Nephron progenitor cell (in vitro differentiated cells): Measurements from ENCODE around the gene EVL.

Experiments used
- DNase-seq: peaks from one replicate; pipeline ENCODE4 v3.0.0; 2021
- H3K27ac Mint-ChIP-seq: 2 replicates; pipeline ENCODE4 v1.8.0; 2021; ENCODE audit warnings: mild to moderate bottlenecking, moderate library complexity, mixed read lengths
- H3K27me3 Mint-ChIP-seq: 2 replicates; pipeline ENCODE4 v1.8.0; 2021; ENCODE audit warnings: mild to moderate bottlenecking, low read depth, mixed read lengths; ENCODE audit not compliant: poor library complexity
- H3K36me3 Mint-ChIP-seq: 2 replicates; pipeline ENCODE4 v1.8.0; 2021; ENCODE audit warnings: low read depth, mixed read lengths
- H3K4me1 Mint-ChIP-seq: 2 replicates; pipeline ENCODE4 v1.8.0; 2021; ENCODE audit warnings: mixed read lengths
- H3K4me3 Mint-ChIP-seq: 2 replicates; pipeline ENCODE4 v1.8.0; 2021; ENCODE audit warnings: mild to moderate bottlenecking, moderate library complexity, mixed read lengths
- H3K9me3 Mint-ChIP-seq: 2 replicates; pipeline ENCODE4 v1.8.0; 2021; ENCODE audit warnings: mild to moderate bottlenecking, moderate library complexity, mixed read lengths
- CTCF ChIP-seq: fragments of 200-600 bp; sonication (generic); IDR thresholded peaks from 2 replicates; pipeline ENCODE4 v1.5.0; 2021; ENCODE audit warnings: antibody characterized with exemption

EVL gene

DNA sequence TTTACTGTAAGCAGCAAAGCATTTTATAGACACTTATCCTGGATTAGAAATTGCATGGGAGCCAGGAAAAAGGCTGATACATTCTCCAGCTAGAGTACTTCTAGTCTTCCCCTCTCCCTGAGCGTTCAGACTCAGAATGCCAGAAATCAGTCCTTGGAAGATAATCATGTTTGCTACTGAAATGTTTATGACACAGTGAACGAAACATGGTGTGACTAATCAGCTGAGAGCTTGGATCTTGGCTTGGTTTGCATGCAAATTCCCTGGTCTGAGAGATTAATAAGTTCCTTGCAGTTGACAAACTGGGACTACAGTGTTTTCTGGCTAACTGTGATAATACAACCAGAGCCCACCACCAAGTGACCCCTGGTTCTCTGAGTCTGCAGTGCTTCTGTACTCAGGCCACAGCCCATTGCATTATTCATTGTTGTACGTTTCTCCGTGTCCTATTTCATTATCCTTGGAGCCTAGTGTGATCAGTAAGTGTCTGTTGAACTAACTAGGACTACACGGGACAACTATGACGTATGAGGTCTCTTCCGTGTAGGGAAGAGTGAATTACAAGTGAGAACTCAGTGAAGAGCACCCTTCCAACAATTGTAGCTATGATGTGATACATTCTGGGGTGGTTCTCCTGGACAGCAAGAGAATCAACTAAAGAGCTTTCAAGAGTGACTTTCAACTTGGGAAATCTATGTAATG is 34.6 kb upstream of the EVL start:
- TF ChIP-seq CTCF = no peak
- DNase-seq = no peak
- peaks cover 34% of the 10 kb centered on the region for H3K4me1 Mint-ChIP-seq
- H3K27me3 Mint-ChIP-seq = no peaks in the 10 kb centered on the region
- no peaks in the 10 kb centered on the region for H3K9me3 Mint-ChIP-seq
- no peak overlapping the region for H3K4me3 Mint-ChIP-seq
- no peak overlapping the region for H3K27ac Mint-ChIP-seq
- peaks cover 7% of the 10 kb centered on the region for H3K36me3 Mint-ChIP-seq

- Mint-ChIP-seq H3K4me1 (peaks cover 34% of the 10 kb centered on the region), H3K4me3 (no peak overlapping the region), H3K27me3 (no peaks in the 10 kb centered on the region), H3K27ac (peak overlapping the region; percentile 27), H3K9me3 (no peaks in the 10 kb centered on the region), H3K36me3 (peaks cover 7% of the 10 kb centered on the region)
- no peak for DNase-seq
- no peak for TF ChIP-seq CTCF
Observed at GRCh38 chr14:100031506-100032281, 33.5 kb upstream of the EVL start.

GRCh38 chr14:100032738-100033137 is 32.5 kb upstream of the EVL start:
- no peaks in the 10 kb centered on the region for H3K9me3 Mint-ChIP-seq
- H3K4me1 Mint-ChIP-seq = peaks cover 37% of the 10 kb centered on the region
- no peak overlapping the region for H3K27ac Mint-ChIP-seq
- TF ChIP-seq CTCF = no peak
- peaks cover 7% of the 10 kb centered on the region for H3K36me3 Mint-ChIP-seq
- no peak overlapping the region for H3K4me3 Mint-ChIP-seq
- no peak for DNase-seq
- no peaks in the 10 kb centered on the region for H3K27me3 Mint-ChIP-seq

DNA sequence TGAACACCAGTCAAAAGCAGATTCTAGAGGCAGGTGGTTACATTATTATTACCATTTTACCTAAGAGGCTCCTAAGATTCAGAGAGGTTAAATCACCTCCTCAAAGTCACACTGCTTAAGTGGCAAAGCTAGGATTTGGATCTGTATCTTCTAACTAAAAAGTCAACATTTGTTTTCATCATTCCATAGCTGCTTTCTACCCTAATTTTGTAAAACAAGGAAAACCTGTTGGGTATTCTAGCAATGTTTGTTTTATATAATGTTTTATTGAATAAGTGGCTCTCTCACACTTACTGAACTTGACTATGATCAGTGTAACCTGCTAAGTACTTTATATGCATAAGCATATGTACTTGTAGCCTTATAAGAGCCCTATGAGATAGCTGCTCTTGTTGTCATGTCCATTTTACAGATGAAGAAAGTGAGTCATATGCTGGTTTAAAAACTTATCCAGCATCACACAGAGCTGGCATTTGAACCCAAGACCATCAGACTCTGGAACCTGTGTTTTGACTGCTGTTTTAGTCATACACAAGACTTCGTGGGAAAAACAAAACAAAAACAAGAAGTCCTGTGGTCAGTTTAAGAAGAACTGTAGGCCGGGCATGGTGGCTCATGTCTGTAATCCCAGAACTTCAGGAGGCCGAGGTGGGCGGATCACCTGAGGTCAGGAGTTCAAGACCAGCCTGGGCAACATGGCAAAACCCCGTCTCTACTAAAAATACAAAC is 31.7 kb upstream of the EVL start:
- H3K36me3 Mint-ChIP-seq = peaks cover under 1% of the 10 kb centered on the region
- no peak for DNase-seq
- H3K27me3 Mint-ChIP-seq = no peaks in the 10 kb centered on the region
- H3K4me1 Mint-ChIP-seq = peaks cover 43% of the 10 kb centered on the region
- no peak for TF ChIP-seq CTCF
- no peaks in the 10 kb centered on the region for H3K9me3 Mint-ChIP-seq
- H3K27ac Mint-ChIP-seq = no peak overlapping the region
- H3K4me3 Mint-ChIP-seq = no peak overlapping the region

DNA sequence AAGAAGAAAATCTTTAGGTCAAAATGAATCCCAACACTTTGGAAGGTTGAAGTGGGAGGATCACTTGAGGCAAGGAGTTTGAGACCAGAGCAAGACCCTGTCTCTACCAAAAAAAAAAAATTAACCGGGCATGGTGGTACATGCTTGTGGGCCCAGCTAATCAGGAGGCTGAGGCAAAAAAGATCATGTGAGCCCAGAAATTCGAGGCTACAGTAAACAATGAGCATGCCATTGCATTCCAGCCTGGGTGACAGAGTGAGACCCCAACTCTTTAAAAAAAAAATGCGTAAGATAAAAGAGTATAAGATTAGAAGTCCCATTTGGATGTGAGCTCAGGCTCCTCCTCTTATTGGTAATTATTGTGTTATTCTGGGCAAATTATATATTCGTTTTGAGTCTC is 30.8 kb upstream of the EVL start:
- DNase-seq = no peak
- H3K27ac Mint-ChIP-seq = peak overlapping the region; percentile 16
- no peaks in the 10 kb centered on the region for H3K9me3 Mint-ChIP-seq
- H3K4me3 Mint-ChIP-seq = no peak overlapping the region
- no peaks in the 10 kb centered on the region for H3K27me3 Mint-ChIP-seq
- H3K4me1 Mint-ChIP-seq = peaks cover 49% of the 10 kb centered on the region
- H3K36me3 Mint-ChIP-seq = peaks cover 4% of the 10 kb centered on the region
- no peak for TF ChIP-seq CTCF
